ENCODE data around the gene CRHR1.

Gene CRHR1

GRCh38 chr17:45812102-45812501 lies 28.0 kb downstream of the CRHR1 start:
- no peaks in the 10 kb centered on the region for H3K36me3 ChIP-seq (ENCODE audit: control insufficient read depth in 4 of 4, insufficient read depth in 4 of 4, low read length in 3 of 4)
- ChIA-PET POLR2A (no interaction called here), CTCF (interaction anchor here (1.0 kb wide), 1 partner anchor 9 kb away, joined by 3 read pairs; no protein-coding TSS in a partner anchor)
- DNase-seq: peak in 2 of 3 donors; percentile 30 to 36
- H3K27me3 ChIP-seq (replicated peaks in 2 of 5; ENCODE audit: control insufficient read depth in 4 of 5, insufficient read depth in 5 of 5, low read length in 4 of 5): peaks cover 0 to 18% (median 8%) of the 10 kb centered on the region in 5 experiments
- no peaks in the 10 kb centered on the region for H3K9me3 ChIP-seq (ENCODE audit: control extremely low read depth in 1 of 5, control insufficient read depth in 4 of 5, insufficient read depth in 2 of 5, low read depth in 1 of 5, low read length in 4 of 5)
- H3K4me1 ChIP-seq (ENCODE audit: control extremely low read depth in 1 of 4, control insufficient read depth in 4 of 4, insufficient read depth in 4 of 4, low read length in 3 of 4): peaks cover 0 to 3% (median 0%) of the 10 kb centered on the region in 4 experiments
- H3K27ac ChIP-seq (ENCODE audit: insufficient read depth in 1 of 2, low read depth in 1 of 2, low read length in 2 of 2, poor library complexity in 1 of 2, severe bottlenecking in 2 of 2): no peak overlapping the region
- 75% methylated on average over 2 of the region's 3 CpGs for WGBS (ENCODE audit: insufficient coverage)
- H3K4me3 ChIP-seq (ENCODE audit: control insufficient read depth in 1 of 7, extremely low read depth in 1 of 7, insufficient read depth in 4 of 7, low read depth in 2 of 7, low read length in 6 of 7): no peak overlapping the region

- Histone ChIP-seq H3K9me3 (ENCODE audit: control extremely low read depth in 1 of 5, control insufficient read depth in 4 of 5, insufficient read depth in 2 of 5, low read depth in 1 of 5, low read length in 4 of 5) (no peaks in the 10 kb centered on the region), H3K4me3 (ENCODE audit: control insufficient read depth in 1 of 7, extremely low read depth in 1 of 7, insufficient read depth in 4 of 7, low read depth in 2 of 7, low read length in 6 of 7) (no peak overlapping the region), H3K27ac (ENCODE audit: insufficient read depth in 1 of 2, low read depth in 1 of 2, low read length in 2 of 2, poor library complexity in 1 of 2, severe bottlenecking in 2 of 2) (no peak overlapping the region), H3K4me1 (ENCODE audit: control extremely low read depth in 1 of 4, control insufficient read depth in 4 of 4, insufficient read depth in 4 of 4, low read length in 3 of 4) (peaks cover 0 to 3% (median 0%) of the 10 kb centered on the region in 4 experiments), H3K36me3 (ENCODE audit: control insufficient read depth in 4 of 4, insufficient read depth in 4 of 4, low read length in 3 of 4) (no peaks in the 10 kb centered on the region), H3K27me3 (replicated peaks in 2 of 5; ENCODE audit: control insufficient read depth in 4 of 5, insufficient read depth in 5 of 5, low read length in 4 of 5) (peaks cover 0 to 18% (median 8%) of the 10 kb centered on the region in 5 experiments)
- ChIA-PET CTCF (interaction anchor here (1.0 kb wide), 1 partner anchor 10 kb away, joined by 3 read pairs; no protein-coding TSS in a partner anchor), POLR2A (no interaction called here)
- DNase-seq: peak in 1 of 3 donors; percentile 7
- 54% methylated on average over 10 of the region's 22 CpGs for WGBS (ENCODE audit: insufficient coverage)
Measured at GRCh38 chr17:45813048-45813725, 29.1 kb downstream of the CRHR1 start.

GRCh38 chr17:45814622-45815606 lies 30.8 kb downstream of the CRHR1 start:
- Histone ChIP-seq H3K4me1 (ENCODE audit: control extremely low read depth in 1 of 4, control insufficient read depth in 4 of 4, insufficient read depth in 4 of 4, low read length in 3 of 4) (peaks cover 0 to 3% (median 0%) of the 10 kb centered on the region in 4 experiments), H3K36me3 (ENCODE audit: control insufficient read depth in 4 of 4, insufficient read depth in 4 of 4, low read length in 3 of 4) (no peaks in the 10 kb centered on the region), H3K4me3 (ENCODE audit: control insufficient read depth in 1 of 7, extremely low read depth in 1 of 7, insufficient read depth in 4 of 7, low read depth in 2 of 7, low read length in 6 of 7) (no peak overlapping the region), H3K27me3 (replicated peaks in 2 of 5; ENCODE audit: control insufficient read depth in 4 of 5, insufficient read depth in 5 of 5, low read length in 4 of 5) (peaks cover 0 to 18% (median 8%) of the 10 kb centered on the region in 5 experiments), H3K9me3 (ENCODE audit: control extremely low read depth in 1 of 5, control insufficient read depth in 4 of 5, insufficient read depth in 2 of 5, low read depth in 1 of 5, low read length in 4 of 5) (no peaks in the 10 kb centered on the region), H3K27ac (ENCODE audit: insufficient read depth in 1 of 2, low read depth in 1 of 2, low read length in 2 of 2, poor library complexity in 1 of 2, severe bottlenecking in 2 of 2) (no peak overlapping the region)
- POLR2A ChIA-PET: interaction anchor here (0.5 kb wide), 1 partner anchor 26 kb away, joined by 3 read pairs; no protein-coding TSS in a partner anchor
- DNase-seq: no peak
- CTCF ChIA-PET: interaction anchor here (0.8 kb wide), 1 partner anchor 95 kb away, joined by 3 read pairs; no protein-coding TSS in a partner anchor
- WGBS (ENCODE audit: insufficient coverage): 89% methylated on average over 16 of the region's 17 CpGs

- WGBS (ENCODE audit: insufficient coverage): 85% methylated on average over 6 of the region's 6 CpGs
- ChIA-PET CTCF (interaction anchor here (0.8 to 1.2 kb wide), 3 partner anchors 33 to 96 kb away, joined by 3 read pairs; no protein-coding TSS in a partner anchor), POLR2A (interaction anchor here (0.5 kb wide), 1 partner anchor 27 kb away, joined by 3 read pairs; no protein-coding TSS in a partner anchor)
- no peak overlapping the region for H3K4me3 ChIP-seq (ENCODE audit: control insufficient read depth in 1 of 7, extremely low read depth in 1 of 7, insufficient read depth in 4 of 7, low read depth in 2 of 7, low read length in 6 of 7)
- H3K27ac ChIP-seq (ENCODE audit: insufficient read depth in 1 of 2, low read depth in 1 of 2, low read length in 2 of 2, poor library complexity in 1 of 2, severe bottlenecking in 2 of 2): no peak overlapping the region
- H3K9me3 ChIP-seq (ENCODE audit: control extremely low read depth in 1 of 5, control insufficient read depth in 4 of 5, insufficient read depth in 2 of 5, low read depth in 1 of 5, low read length in 4 of 5): no peaks in the 10 kb centered on the region
- peaks cover 0 to 3% (median 0%) of the 10 kb centered on the region in 4 experiments for H3K4me1 ChIP-seq (ENCODE audit: control extremely low read depth in 1 of 4, control insufficient read depth in 4 of 4, insufficient read depth in 4 of 4, low read length in 3 of 4)
- H3K36me3 ChIP-seq (ENCODE audit: control insufficient read depth in 4 of 4, insufficient read depth in 4 of 4, low read length in 3 of 4): no peaks in the 10 kb centered on the region
- peaks cover 0 to 18% (median 8%) of the 10 kb centered on the region in 5 experiments for H3K27me3 ChIP-seq (replicated peaks in 2 of 5; ENCODE audit: control insufficient read depth in 4 of 5, insufficient read depth in 5 of 5, low read length in 4 of 5)
- DNase-seq: no peak
Measured at GRCh38 chr17:45815752-45816151, 31.6 kb downstream of the CRHR1 start.

- ChIA-PET CTCF (interaction anchor here (1.2 to 2.6 kb wide), 3 partner anchors 14 to 178 kb away, joined by 3 to 12 read pairs (median 10); no protein-coding TSS in a partner anchor), POLR2A (no interaction called here)
- DNase-seq: no peak
- no peak overlapping the region for H3K4me3 ChIP-seq (ENCODE audit: control insufficient read depth in 1 of 7, extremely low read depth in 1 of 7, insufficient read depth in 4 of 7, low read depth in 2 of 7, low read length in 6 of 7)
- H3K27ac ChIP-seq (ENCODE audit: insufficient read depth in 1 of 2, low read depth in 1 of 2, low read length in 2 of 2, poor library complexity in 1 of 2, severe bottlenecking in 2 of 2): no peak overlapping the region
- 83% methylated on average over 6 of the region's 6 CpGs for WGBS (ENCODE audit: insufficient coverage)
- H3K4me1 ChIP-seq (ENCODE audit: control extremely low read depth in 1 of 4, control insufficient read depth in 4 of 4, insufficient read depth in 4 of 4, low read length in 3 of 4): peaks cover 0 to 3% (median 0%) of the 10 kb centered on the region in 4 experiments
- H3K9me3 ChIP-seq (ENCODE audit: control extremely low read depth in 1 of 5, control insufficient read depth in 4 of 5, insufficient read depth in 2 of 5, low read depth in 1 of 5, low read length in 4 of 5): no peaks in the 10 kb centered on the region
- peaks cover 0 to 15% (median 3%) of the 10 kb centered on the region in 5 experiments for H3K27me3 ChIP-seq (replicated peaks in 2 of 5; ENCODE audit: control insufficient read depth in 4 of 5, insufficient read depth in 5 of 5, low read length in 4 of 5)
- no peaks in the 10 kb centered on the region for H3K36me3 ChIP-seq (ENCODE audit: control insufficient read depth in 4 of 4, insufficient read depth in 4 of 4, low read length in 3 of 4)
Measured at GRCh38 chr17:45818041-45818440, 33.9 kb downstream of the CRHR1 start.

- ChIA-PET CTCF (interaction anchor here (1.2 to 2.6 kb wide), 3 partner anchors 13 to 179 kb away, joined by 3 to 12 read pairs (median 10); no protein-coding TSS in a partner anchor), POLR2A (no interaction called here)
- Histone ChIP-seq H3K9me3 (ENCODE audit: control extremely low read depth in 1 of 5, control insufficient read depth in 4 of 5, insufficient read depth in 2 of 5, low read depth in 1 of 5, low read length in 4 of 5) (no peaks in the 10 kb centered on the region), H3K4me1 (ENCODE audit: control extremely low read depth in 1 of 4, control insufficient read depth in 4 of 4, insufficient read depth in 4 of 4, low read length in 3 of 4) (peaks cover 0 to 3% (median under 1%) of the 10 kb centered on the region in 4 experiments), H3K27ac (ENCODE audit: insufficient read depth in 1 of 2, low read depth in 1 of 2, low read length in 2 of 2, poor library complexity in 1 of 2, severe bottlenecking in 2 of 2) (no peak overlapping the region), H3K4me3 (ENCODE audit: control insufficient read depth in 1 of 7, extremely low read depth in 1 of 7, insufficient read depth in 4 of 7, low read depth in 2 of 7, low read length in 6 of 7) (no peak overlapping the region), H3K27me3 (replicated peaks in 2 of 5; ENCODE audit: control insufficient read depth in 4 of 5, insufficient read depth in 5 of 5, low read length in 4 of 5) (peaks cover 0 to 9% (median 1%) of the 10 kb centered on the region in 5 experiments), H3K36me3 (ENCODE audit: control insufficient read depth in 4 of 4, insufficient read depth in 4 of 4, low read length in 3 of 4) (no peaks in the 10 kb centered on the region)
- WGBS (ENCODE audit: insufficient coverage): 100% methylated on average over 4 of the region's 4 CpGs
- no peak for DNase-seq
Measured at GRCh38 chr17:45818699-45819098, 34.6 kb downstream of the CRHR1 start.

All from common myeloid progenitor, CD34-positive (primary cell).